Femur (tissue), 1 donor: ENCODE results near the gene KLHL3.

Experiments
- DNase-seq: peaks from one replicate; pipeline ENCODE4 v3.0.0-alpha.2; 2017

KLHL3 gene

DNA sequence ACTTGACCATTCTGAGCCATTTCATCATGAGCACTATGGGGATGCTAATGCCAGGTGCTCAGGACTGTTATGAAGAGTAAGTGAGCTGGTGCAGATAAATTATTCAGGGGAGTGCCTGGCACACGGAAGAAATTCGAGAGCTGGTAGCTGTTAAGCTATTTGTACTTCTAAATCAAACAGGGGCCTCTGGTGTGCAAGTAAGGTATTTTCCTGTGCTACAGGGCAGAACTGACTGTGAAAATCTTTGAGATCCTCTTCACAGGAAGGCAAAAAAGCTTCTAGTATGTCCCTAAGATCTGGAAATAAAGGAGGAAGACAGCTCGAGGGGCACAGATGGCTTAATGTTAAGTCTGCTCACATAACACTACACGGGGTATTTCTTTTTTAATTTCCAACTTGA, 130.5 kb downstream of the KLHL3 start:
- DNase-seq, result no peak

DNA sequence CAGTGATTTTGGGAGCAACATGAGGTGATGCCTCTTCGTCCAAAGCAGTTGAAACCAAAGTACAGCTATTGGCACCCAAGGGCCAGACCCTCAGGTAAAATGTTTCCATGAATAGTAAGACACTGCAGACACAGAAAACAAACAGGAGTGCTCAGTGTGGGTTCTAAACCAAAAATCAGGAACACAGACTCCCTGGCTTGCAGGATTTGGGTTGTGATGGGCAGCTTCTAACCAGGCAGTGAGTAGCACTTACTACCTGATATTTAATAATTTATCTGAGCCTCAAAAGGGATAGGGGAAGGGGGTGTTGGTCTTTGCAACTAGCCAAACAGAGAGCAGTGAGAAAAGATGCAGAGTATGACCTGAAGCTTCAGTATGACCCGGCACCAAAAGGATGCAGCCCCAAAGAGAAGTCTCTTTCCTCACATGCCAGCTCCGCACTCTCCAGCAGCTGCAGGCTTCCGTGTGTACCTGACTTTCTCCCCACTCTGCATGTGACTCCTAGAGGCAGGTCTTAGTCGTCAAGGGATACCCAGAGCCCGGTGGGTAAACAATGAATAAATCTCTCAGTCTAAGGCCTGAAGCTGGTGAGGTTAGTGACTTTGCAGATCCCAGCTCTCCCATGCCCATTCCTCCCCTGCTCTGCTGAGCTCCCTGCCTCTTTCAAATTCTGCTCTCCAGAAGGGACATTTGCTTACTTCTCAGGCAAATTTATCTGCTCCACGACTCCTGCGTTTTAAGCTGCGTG, 131.4 kb downstream of the KLHL3 start:
- no peak for DNase-seq

DNA sequence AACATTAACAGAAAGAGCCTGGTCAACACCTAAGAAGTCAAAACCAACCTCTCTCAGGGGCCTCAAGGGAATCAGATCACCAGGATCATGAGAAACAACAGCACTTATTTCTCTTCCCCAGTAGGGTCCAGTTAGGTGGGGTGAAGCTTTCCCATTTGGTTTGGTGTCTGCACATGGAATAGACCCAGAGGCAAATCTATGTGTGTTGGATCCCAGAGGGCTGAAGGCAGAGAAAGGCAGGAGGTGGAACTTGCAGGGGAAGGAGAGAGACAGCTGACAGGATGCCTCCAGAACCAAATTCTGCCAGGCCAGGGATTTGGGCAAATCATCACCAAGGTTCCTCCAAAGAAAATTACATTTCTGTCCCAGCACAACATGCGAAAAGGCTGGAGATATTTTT, 132.0 kb downstream of the KLHL3 start:
- no peak for DNase-seq

DNA sequence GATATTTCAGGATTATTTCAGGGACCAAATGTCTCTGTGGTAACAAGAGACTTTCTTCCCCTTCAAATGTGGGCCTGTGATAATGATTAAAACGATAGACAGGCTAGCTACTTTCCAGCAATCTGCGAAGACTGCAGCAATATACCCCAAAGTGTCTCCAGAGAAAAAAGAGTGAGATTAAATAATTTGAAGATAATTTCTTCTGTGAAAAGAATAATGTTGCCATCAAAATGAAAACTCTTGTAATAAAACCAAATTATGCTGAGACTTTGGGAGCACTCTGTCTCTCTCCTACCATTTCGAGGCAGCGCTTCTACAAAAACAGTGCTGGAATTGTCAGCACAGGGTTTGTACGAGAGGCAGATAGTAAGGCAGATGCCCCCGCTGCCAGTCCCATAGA, 132.5 kb downstream of the KLHL3 start:
- DNase-seq, result no peak

DNA sequence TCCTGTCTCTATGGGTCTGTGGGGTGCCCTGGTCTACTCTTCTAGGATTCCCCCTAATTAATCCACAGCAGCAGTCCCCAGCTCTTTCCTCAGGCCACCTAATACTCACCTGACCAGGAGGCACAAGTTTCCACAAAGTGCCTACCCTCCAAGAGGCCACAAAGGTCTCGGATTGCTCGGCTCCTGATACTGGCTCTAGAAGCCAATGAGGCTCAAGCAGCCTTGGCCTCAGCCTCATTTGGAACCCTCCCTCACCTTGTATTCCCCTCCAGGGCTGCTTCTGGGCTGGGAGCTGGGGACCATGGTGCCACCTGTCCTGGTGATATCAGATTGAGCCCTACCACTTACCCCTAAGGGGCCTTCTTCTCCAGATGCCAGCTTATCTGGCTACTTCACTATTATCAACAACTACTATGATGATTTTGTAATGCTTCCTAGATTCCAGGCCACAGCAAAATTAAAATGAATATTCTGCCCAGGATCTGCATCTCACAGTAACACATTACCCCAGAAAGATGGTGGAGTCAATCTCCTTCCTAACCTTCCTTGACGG, 133.1 kb downstream of the KLHL3 start:
- DNase-seq, result no peak

DNA sequence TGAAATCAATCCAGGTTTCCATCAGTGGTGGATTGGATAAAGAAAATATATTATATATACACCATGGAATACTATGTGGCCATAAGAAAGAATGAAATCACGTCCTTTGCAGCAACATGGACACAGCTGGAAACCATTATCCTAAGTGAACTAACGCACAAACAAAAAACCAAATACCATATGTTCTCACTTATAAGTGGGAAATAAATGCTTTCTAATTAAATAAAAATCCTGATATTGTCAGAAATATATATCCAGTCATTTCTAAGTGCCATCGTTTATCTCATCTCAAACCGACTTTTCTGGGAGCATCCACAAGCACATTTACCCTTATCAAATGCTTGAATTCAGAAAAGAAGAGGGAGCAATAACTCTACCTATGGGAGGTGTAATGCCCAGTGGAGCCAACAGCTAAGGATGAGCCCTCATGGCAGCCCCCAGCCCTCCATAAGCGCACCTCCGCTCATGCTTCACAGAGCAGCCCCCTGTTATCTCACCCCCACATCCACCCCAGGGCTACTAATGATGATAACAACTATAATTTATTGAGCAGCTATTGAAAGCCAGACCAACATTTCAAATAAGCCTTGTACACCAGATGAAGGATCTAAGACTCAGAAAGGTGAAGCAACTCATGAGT, 135.0 kb downstream of the KLHL3 start:
- no peak for DNase-seq

DNA sequence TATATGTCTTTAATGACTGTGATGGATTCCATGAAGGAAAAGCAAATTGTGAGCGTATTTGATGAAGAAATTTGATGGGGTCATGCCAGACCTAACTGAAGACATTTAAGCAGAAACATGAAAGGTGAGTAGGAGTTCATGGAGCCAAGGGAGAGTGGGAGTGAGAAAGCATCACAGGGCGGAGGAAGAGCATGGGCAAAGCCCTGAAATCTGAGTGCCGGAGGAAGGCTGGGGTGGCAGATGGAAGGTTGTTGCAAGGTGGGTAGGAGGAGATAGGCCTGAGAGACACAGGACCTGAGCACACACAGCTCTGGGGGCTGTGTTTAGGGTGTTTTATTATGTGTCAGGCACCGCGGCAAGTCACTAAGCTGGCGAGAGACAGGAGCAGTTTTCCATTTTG, 136.4 kb downstream of the KLHL3 start:
- DNase-seq, result no peak

DNA sequence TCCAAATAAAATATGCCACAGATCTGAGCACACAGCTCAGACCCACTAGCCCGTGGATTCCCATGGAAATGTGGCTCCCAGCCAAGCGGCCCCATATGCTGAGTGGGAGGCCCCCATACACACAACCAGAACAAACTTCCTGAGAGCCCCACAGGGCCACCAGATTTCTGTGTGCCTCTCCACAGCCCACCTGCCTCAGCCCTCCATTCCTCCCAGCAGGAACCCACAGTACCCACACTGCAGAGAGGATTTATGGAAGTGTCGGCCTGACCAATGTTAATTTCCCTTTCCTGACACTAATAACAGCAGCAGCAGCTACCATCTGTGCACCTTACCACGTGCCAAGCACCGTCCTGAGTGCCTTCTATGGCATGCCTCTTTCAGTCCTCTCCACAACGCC, 137.5 kb downstream of the KLHL3 start:
- no peak for DNase-seq

DNA sequence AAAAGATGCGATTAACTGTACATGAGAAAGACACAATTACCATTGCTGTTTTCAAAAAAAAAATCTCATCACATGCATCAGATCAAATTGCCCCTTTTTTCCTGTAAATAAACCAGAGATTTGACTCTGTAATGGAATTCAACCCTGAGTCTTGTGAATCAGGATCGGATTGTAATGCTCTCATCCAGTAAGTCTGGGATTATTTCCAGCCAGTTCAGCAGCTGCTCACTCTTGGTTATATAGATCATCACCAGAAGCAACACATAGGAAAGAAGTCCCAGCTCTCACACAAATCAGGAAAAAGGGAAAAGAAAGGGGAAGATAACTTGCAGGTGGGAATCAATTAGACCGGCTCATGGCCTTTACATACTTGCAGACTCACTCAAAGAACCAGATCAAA, 138.9 kb downstream of the KLHL3 start:
- no peak for DNase-seq

DNA sequence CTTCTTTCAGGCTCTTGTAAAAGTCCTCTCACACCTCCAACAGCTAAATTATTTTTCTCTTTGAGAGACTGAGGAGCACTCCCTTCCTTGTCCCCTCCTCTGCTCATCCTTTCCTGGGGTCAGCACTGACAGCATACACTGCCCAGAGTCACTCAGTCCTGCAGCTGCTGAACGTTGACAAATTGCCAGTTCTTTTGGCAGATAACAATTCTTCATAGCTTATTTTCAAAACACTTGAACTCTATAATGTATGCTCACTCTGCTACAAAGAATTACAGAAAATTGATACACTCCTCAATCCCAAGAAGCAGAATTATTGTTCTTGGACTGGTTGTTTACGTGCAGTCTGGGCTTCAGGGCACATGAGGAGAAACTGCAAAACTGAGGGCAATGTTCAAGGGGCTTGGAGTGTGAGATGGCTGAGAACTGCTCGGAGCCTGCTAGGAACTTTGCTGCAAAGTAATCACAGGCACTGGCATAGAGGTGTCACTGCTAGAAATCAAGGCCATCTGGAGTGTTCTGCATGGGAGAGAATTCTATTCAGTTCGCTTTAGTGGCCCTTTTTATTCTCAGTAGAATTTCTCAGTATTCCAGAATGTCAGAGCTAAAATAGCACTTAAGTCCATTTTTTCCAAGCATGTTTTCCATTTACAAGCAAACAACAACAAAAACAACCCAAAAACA, 140.4 kb downstream of the KLHL3 start:
- DNase-seq, result no peak

DNA sequence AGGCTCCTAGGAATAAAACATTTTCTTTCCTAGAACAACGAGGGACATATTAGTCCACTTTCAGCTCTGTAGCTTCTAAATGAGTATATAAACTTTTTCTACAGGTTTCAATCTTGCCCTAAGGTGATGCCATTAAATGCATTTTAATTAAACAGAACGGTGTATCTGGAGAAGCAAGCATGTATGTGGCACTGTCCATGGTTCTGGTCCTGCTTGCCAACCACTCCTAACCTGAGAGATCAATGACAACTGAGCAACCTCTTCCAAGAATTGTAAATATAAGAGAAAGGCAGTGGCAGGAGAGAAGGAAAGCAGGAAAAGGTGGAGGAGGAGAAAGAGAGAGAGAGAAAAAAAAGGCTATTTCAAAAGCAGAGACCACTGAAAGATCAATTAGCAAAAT, 141.2 kb downstream of the KLHL3 start:
- DNase-seq, result no peak

DNA sequence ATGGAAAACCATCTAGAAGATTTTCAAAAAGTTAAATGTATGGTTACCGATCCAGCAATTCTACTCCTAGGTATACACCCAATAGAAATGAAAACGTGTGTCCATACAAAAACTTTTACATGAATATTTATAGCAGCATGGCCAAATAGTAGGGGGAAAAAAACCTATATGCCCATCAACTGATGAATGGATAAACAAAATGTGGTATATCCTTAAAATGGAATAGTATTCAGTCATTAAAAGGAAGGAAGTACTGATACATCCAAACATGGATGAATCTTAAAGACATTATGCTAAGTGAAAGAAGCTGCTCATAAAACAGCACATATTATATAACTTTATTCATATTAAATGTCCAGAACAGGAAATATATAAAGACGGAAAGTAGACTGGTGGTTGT, 143.6 kb downstream of the KLHL3 start:
- DNase-seq, result no peak

DNA sequence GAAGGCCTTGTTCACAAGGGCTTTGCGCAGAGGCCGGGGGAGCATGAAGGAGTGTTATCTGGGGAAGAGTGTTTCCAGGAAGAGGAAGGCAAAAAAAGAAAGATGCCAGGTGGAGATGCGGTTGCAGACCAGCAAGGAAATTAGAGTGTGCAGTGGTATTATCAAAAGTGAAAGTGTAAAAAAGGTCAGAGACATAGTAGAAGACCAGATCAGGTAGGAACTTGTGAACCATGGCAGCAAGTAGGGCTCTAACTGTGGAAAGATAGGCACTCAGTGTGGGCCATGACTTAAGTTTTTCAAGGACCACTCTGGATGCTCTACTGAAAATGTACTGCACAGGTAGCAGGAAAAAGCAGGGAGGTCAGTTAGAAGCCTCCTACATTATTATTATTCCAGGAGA, 146.7 kb downstream of the KLHL3 start:
- DNase-seq, result no peak

DNA sequence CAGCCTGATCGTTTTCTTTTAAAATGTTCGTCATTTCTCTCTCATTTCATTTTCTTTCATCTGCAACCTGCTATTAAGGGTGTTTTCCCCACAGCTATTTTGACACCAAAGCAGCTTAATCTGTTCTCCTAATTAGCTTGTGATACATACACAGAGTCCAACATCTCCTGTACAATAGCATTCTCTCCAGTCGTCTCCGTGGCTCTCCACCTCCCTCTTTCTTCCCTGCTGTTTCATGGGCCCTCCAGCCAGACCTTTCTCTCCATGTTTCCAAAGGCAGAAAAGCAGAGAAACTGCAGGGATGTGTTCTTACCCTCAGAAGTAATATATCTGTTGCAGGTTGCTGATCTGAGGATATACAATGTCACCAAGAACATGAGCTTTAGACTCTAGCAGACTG, 148.0 kb downstream of the KLHL3 start:
- DNase-seq, result no peak

DNA sequence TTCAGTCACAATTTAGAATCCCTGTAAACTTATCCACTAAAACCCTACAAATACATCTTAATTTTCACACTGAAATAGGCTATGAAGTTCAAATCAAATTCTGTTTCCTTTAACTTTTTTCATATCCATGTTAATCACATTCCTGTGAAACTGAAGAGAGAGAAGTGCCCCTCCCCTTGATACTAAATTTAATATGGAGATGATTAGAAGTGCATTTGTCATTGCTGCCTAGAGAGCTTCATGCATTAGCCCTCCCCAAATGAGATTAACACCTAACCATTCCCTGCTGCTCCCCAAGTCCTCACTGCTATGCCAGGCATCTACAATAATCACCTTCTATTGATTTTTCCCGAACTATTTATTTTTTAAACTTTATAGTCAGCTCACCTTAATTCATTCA, 151.6 kb downstream of the KLHL3 start:
- no peak for DNase-seq

DNA sequence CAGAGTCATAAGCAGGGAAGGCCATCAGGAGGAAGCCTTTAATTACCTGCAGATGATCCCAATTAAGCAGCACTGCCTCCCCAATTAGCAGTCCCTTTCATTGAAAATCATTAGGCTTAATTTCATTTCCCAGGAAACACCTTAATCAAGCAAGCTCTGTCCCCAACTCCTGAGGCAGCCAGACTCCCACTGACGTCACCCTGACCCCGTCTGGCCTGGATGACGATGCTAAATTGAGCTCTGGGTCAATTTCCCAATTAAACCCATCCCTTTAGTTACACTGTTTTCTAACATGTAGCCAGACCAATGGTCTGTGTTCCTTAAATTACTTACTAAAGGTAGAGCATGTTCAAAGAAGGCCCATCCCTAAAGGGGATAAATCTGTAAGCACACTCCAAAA, 152.8 kb downstream of the KLHL3 start:
- no peak for DNase-seq

DNA sequence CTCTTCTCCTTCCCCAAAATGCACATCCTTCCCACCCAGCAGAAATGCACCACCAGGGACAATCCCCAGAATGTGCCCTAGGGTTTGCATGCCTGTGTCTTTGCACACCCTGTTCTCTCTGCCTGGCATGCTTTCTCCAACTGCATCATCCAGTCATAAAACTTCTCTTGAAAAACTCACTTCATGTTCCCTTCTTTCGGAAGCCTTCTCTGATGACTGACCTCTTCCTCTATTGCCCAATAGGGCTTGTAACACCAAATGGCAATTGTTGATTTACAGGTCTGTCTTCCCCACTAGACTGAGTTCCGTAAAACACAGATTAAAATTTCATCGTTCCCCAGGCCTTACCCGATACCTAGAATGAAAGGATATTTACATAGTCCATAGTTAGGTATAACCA, 153.7 kb downstream of the KLHL3 start:
- no peak for DNase-seq

DNA sequence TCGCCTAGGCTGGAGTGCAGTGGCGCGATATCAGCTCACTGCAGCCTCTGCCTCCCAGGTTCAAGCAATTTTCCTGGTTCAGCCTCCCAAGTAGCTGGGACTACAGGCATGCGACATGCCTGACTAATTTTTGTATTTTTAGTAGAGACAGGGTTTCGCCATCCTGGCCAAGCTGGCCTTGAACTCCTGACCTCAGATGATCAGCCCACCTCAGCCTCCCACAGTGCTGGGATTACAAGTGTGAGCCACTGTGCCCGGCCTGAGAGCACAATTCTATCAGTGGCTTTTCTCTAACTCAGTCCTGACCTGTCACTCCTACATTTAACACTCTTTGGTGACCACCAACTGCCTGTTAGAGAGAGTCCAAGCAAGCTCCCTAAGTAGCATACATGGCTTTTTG, 154.1 kb downstream of the KLHL3 start:
- no peak for DNase-seq

DNA sequence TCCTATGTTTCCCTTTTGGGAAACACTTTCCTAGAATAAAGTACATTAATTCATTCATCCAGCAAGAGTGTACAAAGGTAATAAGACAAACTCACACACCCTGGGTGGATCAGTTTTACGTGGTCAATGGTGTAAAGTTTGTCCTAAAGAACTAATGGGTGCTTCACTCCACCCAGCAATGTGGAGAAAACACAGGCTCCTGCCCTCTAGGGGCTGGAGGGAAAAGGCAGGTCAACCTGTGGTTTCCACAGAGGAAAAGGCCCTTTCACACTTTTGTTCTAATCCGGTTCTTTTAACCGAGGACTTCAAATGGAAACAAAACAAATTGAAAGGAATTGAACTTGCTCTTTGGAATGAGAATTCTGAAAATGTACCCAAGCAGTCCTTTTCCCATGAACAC, 155.9 kb downstream of the KLHL3 start:
- no peak for DNase-seq

DNA sequence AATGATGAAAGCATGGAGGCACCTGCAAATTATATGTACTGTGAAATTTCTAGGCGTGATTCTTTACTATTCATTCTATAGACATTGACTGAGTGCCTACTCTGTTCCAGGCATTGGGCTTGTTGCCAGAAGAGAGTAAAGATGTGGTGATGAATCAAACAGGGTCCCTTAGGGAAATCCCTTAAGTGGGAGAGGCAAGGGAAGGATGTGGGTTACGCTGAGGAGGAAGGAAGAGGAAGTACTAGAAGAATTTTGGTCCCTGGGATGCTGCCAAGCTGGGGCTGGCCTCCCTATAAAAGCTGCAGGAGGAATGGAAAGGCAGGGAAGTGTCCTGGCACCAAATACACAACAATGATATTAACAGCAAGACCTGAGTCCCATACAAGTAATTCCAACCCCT, 160.0 kb downstream of the KLHL3 start:
- DNase-seq, result no peak

DNA sequence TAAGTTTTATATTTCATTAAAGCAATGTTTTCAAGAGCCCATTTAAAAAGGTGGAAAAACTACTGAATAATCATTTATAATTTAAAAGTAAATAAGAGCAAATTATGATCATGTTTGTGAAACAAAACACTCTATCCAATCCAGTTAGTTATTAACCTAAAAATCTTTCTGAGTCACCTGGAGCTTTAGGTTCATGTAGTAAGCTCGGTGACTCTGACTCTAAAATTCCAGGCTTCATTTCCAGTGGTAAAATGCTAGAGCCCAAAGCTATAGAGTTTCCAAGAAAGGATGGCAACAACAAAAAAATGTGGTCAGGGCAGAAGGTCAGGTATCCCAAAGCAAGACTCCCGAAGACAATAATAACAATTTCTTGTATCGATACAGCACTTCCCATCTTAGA, 160.7 kb downstream of the KLHL3 start:
- DNase-seq, result no peak

DNA sequence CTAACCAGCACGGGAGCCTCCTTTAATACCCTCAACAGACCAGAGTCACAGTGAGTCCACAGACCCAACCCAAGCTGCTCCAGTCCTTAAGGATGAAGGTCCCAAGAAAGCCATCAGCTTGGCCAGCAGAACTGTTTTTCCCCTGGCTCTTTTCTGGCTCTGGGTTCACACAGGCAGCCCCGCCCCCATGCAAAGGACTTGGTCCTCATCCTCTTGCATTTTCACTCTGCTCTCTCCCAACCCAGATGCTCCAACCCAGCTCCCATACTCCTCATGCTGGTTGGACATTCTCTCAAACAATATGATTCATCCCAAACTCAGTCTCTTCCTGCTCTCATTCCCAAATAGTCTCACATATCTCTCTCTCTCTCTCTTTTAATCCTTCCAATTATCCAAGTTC, 162.5 kb downstream of the KLHL3 start:
- DNase-seq, result no peak

DNA sequence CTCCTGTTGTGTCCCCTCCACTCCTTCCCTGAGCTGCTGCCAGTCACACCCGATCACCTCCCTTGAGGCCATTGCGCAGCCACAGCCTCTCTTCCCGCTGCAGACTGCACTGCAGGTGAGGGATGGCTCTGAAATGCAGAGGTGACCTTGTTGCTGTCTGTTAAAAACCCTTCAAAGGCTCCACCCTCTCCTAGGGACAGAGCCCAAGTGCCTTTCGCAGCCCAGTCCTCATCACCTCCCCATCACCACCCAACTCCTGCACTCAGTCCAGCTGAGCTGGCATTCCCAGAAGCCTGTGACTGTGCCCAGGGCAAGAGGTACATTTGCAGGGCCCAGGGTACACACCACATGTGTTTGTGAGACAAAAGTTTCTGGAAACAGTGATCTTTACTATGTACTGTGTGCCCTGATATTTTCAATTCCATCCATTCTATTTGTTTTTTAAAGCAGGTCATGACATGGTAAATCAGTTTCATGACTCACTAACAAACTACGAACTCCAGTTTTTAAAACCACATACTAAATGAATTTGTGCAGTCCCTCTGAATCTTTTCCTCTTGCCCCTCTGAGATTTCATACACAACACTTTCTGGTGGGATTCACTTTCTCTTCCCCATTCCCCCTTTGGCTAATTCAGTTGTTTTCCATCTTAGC, 163.7 kb downstream of the KLHL3 start:
- DNase-seq, result no peak

DNA sequence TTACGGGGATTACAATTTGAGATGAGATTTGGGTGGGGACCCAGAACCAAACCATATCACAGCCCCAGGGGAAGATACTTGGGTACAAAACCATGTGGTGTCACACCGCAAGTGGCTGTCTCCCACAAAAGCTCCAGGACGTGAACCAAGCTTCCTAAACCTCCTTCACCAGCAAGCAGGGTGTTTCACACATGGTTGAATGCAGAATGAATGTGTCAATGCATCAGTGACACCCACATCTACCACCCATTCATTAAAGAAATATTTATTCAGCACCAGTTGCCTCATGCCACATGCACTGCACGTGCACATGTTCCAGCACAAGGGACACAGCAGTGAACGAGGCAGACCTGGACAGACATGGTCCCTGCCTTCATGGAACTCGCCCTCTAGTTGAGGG, 165.8 kb downstream of the KLHL3 start:
- no peak for DNase-seq
